ENCODE data around the gene ATP5F1E.
"Not testable (repeated sequence)": the region's sequence is repeated elsewhere in the genome, so short reads cannot be mapped to it uniquely, and the experiment has no call there.

The ATP5F1E gene

DNA sequence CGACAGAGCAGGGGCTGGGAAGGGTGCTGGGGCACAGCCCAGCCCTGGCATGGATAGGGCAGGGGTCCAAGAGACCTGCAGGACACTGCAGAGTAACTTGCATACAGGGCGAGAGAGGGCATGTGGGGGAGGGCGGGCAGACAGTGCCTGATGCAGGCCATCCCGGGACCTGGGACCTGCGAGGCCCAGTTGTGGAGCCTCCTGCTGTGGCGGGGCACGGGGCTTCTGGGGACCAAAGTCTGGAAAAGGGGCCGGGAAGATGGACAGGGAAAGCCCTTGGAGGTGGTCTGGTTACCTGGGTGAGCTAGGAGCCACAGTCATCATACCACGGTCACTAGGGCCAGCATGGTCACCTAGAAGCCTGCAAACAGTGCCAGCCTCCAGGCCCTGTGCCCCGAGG is 13.3 kb downstream of the ATP5F1E start:
- no peak for DNase-seq

DNA sequence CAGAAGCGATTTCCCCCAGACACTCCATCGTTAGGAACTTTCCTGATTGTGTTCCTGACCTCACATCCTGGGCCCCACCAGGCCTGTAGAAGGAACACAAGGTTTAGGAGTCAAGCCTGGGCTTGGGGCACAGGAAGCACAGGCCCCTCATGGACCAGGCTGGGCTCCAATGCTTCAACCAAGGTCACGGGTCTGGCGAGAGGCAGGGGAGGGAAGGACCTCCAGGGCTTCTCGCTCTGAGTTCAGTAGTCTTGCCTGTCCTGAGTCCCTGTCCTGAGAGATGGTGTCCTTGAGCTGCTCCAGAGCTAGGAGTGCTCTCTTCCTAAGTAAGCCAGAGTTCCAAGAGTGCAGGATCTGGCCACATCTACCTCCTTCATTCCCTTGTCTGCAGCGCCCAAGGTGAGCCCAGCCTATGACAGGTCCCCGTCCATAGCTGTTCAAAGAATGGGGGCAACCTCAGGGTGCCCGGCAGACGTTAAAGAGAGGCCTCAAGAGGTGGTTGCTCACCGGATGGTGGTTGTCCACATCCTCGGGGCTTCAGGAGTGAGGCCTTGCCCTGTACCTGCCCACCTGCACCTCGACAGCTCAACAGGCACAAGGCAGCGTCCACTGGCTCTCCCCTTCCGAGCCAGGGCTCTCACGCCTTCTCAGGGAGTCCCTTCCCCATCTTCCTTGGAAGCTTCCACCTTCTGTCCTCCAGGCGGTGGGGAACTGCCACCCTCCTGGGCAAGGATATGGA is 14.5 kb downstream of the ATP5F1E start:
- no peak for DNase-seq

DNA sequence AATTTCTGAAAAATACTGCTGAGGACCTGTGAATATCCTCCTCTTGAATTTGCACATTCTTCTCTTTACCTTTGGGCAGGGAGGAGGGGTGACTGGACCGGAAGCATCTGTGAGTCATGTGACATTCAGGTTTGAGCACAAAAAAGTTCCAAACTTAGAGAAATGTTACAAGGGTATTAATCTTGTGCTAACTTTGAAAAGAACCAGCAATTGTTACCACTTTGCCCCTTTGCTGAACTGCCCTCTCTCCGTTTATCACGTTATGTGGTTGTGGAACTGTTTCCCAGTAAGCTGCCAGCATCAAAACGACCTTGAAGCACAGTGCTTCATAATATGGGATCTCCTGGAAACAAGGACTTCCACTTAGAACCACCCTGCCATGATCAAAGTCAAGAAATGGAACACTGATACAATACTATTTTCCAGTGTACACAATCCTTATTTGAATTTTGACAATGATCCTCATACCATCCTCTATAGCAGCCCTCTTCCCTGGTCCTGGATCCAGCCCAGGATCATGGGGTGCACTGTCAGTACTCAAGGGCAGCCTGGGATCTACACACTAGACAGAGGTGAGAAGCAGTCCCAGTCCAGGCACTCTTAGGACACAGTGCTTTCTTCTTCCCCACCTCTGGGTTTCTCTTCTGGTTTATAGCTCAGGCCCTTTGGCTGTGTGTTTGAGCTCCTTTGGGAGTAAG is 15.2 kb downstream of the ATP5F1E start:
- no peak for DNase-seq

DNA sequence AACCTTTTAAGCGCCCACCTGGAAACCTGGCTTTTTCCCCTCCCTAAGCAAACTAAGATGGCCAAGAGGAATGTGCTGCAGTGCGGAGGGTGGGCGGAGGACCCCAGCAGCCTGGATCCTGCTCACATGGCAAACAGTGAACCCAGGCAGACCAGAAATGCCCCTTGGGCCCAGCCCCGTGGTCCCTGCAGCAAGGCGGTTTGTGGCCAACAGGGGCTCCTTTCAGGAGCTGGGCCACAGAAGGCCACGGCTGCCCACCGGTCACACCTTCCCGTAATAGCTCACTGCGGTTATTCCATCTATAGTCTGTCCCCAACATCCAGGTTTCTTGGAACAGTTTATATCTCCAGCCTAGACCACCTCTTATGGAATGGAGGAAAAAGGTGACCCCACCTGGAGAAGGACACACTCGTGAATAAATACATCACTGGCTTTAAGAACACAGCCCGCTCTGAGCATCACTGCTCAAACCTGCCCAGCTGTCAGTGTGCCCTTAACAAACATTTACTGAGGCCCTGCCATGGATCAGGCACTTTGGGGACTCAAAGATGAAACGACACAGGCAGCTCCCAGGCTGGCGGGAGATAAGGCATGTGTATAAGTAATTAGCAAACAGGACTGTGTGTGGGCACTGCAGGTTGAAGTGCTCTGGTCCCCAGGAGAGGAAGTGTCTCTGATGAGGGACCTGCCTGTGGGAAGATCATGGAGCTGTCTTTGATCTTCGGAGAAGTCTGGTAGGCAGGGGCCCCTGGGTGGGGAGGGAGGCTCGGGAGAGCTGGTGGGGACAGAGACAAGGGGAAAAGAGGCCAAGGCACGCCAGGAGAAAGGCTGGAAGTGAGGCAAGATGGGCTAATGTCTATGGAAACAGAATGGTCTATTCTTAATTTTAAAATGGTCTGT is 16.1 kb downstream of the ATP5F1E start:
- no peak for DNase-seq

DNA sequence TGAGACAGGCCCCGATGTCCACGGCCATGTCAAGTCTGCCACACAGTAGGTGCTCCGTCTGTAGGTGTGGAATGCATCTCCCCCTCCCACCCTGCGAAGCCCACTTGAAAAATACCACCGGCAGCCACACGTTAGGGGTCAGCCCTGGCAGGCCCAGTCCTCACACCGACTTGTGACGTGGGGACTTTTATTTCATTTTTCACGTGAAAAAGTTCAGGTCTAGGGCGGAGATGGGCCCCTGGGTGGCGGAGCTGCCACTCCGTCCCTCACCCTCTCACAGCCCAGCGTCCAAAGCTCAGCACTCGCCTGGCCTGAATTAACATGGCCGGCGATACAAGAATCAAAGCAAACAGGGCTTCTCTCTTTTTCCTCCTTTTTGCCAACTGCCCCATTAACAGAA is 16.7 kb downstream of the ATP5F1E start:
- no peak for DNase-seq

DNA sequence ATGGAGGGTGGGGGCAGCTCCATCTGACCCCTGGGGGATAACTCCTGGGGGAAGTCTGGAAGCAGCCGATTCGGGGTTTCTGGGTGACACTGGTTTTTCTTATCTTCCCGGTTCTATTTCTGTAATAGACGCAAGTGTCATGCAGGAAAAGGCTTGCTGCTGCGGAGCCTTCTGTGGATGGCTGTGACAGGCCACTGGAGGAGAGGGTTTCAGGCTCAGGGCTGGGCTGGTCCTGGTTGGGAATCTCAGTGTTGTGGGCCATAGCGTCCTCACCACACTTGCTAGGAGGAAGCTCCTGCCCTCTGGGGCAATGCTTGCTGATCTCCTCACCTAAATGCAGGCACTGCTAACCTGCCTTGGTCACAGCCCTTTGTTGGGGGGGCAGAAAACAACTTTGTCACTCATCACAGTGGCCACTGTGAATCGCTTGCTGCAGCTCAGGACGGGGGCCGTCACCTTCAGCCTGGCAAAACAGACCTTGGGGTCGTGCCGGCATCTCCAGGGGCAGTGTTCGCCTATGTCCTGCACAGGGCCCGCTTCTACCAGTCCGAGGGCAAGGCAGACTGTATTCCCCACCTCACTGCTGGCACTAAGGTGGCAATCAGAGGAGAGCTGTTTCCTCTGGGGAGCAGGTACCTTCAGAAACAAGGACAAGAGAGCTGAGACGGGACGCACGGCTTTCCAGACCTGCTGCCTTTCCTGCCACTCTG is 17.3 kb downstream of the ATP5F1E start:
- DNase-seq: no peak

DNA sequence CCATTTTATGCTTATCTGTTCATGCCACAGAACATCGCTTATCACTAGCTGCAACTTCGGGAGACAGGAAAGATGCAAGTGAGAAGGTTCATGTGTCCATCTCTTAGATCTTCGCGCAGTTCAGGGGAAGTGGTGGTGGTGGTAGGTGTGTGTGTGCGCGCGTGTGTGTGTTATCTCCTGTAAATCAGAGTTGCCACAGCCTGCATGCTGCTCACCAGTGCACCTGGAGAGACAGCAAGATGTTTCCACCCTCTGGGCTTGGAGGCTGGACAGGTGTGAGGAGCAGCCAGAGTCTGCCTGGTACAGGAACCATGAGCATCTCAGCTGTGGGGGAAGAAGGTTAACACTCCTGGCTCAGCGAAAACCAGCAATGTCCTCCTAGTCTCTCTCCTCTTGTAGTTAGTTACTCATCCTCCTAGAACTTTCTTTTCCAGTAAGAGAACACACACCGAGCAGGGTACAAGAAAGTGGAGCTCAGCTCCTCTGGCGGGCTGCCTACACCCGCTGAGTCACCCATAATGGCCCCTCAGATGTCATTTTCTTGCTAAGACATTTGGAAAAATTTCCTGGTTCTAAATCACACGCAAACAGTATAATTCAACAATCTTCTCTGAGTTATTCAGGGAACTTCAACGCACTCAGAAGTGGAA is 18.1 kb downstream of the ATP5F1E start:
- DNase-seq: peak; percentile 35

DNA sequence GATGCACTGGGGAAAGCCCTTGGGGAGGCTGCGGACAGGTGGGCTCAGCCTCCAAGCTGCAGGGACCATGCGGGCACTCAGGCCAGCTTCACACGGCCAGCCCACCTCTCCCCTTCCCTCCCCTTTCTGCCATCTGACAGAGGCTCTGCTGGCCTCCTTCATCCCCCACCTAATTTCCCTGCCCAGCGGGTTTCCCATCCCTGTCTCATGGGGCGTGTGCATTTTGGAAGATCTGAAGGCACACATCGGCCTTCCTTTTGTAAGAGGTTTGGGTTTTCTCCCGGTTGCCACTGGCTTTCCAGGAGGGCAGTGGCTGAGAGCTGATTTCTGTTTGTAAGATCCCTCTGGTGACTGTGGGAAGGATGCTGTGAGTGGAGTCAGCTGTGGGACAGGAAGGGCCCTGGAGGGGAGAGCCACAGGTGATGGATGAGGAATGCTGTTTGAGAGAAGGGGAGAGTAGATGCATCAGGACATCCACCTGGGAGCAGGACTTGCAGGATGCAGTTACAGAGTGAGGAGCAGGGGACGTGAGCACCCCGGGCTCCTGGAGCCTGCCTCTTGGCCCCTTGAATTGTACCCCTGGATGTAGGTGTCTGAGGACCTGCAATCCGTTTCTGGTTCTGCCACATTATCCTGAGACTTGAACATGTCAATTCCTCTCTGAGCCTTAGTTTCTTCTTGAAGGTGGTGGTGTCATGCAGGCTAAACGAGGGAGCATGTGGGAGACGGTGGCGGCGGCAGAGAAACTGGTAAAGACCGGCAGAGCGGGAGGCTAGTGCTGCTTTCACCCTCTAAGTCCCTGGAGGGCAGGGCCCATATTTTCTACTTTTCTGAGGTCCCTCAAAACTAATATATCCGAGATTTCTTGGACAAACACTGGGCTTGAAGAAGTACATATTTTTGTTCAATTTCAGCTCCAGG is 18.8 kb downstream of the ATP5F1E start:
- no peak for DNase-seq

DNA sequence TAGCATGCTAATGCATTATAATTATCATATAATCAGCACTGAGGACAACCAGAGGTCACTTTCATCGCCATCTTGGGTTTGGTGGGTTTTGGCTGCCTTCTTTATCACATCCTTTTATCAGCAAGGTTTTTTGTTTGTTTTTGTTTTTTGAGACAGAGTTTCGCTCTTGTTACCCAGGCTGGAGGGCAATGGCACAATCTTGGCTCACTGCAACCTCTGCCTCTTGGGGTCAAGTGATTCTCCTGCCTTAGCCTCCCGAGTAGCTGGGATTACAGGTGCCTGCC is 20.3 kb downstream of the ATP5F1E start:
- DNase-seq: not testable (repeated sequence)

DNA sequence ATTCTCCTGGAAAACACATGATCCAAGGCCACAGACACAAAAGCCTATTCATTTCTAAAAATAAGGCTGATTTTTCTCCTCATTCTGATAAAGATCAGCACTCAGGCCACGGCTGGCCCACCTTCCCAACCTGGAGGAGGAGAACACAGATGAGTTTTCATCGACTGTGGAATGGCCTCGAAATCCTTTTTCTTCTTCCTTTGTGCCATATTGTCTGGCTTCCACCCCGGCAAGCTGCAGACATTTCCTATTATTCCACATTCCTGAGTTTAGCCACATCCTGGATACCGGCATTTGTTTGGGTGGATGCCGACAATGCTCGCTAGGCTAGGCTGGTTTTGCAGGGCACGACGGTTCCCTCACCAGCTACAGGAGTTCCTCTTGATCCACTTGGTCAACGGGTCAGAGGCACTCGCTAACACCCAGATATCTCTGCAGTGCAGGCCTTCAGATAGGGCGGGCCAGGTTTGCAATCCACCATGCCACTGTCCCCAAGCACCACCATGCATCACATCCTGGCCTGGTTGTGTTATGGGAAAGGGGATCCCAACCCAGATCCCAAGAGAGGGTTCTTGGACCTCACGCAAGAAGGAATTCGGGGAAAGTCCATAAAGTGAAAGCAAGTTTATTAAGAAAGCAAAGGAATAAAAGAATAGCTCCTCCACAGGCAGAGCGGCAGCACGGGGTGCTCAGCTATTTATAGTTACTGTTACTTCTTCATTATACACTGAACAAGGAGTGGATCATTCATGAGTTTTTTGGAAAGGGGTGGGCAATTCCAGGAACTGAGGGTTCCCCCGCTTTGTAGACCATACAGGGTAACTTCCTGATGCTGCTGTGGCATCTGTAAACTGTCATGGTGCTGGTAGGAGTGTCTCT is 20.9 kb downstream of the ATP5F1E start:
- no peak for DNase-seq

DNA sequence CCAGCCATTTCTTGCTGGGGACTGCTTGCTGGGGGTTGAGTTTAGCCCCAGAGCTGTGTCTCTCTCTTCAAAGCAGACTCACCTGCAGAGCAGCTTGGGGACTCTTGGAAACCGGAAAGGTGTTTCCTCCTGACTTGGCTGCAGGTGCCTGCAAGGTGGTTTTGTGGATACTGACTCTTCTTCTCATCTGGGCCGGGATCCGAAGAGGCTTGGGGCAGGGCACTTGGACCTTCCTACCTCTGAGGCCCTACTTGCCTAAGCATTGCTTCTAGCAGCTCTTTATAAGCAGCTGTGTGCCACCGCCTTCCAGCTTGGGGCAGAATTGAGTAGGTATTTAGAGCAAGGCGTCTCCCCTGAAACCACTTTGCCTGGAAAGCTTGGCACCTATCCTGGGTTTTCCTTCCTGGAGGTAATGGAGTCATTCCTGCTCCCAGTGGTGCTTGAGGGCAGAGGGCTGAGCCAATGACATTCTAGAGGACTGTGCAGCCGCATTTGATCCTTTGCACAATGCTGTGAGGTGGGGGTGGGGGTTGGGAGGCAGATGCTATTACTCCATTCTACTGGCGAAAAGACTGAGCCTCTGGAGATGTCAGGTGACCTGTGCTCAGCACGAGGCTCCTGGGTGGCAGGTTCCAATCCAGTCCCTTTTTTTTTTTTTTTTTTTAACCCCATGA is 21.7 kb downstream of the ATP5F1E start:
- no peak for DNase-seq

DNA sequence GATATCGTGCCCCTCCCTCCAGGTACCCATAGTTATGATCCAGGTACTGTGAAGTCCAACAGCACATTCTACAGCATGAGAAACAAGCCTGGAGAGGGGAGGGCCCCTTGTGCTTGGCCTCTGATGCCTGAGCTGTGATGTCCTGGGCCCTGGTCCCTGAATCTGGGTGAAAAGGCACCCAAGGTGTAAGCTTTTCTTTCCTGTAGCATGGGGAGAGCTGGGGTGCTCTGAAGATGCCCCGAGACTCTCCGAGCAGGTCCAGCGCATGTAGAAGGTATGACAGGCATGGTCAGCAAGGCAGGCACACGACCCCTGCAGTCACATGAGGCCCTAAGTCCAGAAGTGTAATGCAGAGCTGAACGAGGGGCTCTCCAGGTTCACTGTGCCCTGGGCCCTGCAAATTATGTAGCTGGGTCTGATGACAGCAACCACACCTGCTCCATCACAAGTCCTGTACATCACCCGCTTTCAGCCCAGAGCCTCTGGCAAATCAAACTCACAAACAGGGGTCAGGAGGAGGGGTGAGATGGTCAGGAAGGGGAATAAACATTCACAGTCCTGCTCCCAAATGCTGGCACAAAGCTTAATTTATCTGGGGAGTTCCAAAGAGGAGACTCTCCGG is 23.3 kb downstream of the ATP5F1E start:
- DNase-seq: no peak

DNA sequence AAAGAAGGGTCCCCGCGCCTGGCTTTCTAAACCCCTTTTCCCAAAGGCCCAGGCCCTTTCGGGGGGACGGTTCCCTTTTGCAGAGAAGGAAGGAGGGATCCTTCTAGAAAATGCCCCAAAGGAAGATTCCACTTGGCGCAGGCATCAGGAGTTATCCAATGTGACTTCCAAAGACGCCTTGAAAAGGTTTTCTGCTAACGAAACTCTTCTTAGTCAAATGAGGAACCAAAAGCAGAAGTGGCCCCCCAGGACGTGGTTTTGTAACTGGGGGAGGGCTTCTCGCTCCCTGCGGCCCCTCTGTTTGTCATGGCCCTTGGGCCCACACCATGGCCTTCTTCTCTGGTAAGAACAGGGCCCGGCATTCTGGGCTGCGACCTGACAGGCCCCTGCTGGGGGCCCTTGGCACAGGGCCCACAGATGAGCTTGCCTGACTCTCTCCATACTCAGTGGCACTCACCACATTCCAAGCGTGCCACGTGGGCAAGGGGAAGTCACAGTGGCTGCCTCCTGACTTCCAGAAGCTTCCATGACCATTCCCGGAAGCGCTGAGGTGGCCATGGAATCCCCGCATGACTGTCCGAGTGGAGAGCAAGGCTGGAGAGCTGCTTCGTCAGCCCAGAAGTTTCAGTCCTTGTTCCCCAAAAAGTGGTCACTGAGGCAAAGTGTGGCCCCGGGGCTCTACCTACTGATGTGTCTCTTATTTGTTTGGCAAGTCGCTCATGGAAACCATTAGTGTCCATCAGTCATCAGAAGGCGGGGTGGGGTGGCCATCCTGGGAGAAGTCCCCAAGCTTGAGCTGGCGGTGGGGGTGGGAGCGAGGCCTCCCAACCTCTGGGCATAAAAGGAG is 24.2 kb downstream of the ATP5F1E start:
- DNase-seq: no peak

DNA sequence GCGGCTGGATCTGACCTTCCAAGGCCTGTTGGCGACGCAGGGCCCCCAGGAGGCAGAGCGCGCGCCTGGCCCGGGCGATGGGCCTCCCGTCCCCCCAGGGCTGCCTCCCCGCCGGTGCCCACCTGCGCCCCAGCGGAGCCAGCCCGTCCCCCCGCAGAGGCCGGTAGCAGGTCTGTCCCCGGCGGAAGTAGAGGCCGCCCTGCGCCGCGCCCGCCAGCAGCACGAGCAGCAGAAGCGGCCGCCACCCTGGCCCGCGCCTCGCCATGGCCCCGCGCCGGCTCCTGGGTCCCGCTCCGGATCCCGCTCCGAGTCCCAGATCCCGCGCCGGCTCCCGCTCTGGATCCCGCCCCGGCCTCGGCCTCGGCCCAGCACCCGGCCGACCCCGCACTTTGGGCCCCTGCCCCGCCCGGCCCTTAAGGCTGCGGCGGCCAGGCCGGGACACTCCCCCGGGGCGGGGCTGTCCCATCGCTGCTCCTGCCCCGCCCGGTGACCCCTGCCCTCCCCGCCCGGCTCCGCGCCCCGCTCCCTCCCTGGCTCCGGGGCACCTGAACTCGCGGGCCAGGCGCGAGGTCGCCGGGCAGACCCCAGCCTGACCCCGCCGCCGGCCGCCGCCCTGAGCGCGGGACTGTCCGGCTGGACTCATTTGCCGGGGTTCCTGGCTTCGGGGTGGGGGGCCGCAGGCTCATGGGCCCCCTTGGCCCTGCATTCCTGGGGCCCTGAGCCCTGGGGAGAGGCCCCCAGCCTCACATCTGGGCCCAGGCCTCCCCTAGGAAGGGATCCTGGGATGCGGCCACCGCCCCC is 25.1 kb downstream of the ATP5F1E start, which contains the start of gene CTSZ:
TSS of gene CTSZ (minus strand) at position 391 of the 801 bp plus-strand sequence. CDS start at position 265, 126 bp downstream.
- peak; percentile 35 for DNase-seq

DNA sequence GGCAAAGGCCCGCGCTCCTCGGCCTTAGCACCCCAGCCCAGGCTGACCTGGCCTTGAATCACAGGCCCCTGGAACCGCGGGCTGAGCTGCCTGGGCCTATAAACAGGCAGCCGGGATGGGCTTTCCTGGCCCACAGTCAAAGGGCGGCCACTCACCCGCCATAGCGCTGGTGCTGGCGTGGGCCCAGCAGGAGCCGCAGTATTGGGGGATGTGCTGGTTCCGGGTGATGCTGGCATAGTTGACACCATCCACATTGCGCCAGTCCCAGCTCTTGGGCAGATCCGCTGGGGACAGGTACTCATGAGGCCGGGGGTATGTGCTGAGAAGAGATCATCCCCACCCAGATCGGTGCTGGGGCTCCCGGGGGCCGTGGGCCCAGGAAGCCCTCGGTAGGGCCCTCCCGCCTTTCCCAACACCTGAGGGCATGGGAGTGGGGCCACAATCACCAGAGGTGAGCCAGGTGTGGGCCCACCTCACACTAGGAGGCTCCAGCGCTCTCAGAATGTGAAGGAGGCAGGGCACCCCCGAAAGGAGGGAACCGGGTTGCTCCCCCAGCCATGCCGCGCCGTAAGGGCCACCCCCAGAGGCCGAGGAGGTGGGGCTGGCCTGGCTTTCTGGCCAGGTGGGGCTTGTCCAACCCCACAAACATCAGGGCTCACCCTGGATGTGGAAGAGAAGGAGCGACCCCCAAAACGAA is 25.8 kb downstream of the ATP5F1E start:
- DNase-seq: no peak

DNA sequence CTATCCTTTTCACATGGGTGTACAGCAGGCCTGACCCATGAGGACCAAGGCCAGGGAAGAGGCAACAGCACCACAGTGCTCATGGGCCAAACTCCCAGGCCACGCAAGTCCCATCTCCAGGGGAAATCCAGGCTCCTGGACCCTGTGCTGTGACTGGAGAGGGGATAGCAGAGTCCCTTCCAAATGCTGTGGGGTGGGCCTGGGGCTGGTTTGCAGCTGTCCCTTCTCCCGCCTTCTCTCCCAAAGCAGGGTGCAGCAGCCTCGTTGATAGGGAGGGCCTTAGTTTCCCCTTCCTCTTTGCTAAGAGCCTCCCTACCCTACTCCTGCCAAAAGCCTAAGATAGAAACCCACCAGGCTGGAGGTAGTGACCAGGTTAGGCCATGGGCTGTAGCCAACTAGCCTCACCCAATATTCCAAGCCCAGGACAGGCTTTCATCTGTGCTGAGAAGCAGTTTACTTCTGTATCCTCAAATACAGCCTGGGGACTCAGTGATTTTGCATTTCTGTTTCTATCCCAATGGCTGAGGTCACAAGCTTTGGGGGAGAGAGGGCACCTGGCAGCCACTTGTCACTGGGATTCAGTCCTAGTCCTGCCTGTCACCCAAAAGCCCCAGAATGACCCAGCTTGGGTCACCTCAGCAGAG is 26.5 kb downstream of the ATP5F1E start:
- no peak for DNase-seq
